Vagina (tissue), 2 donors: Measurements from ENCODE around the gene ENTREP1. TPM values are rescaled to one million over a fixed set of nuclear protein-coding genes. Genes with fewer than 3 reads are reported as not detected.

Experiments used
- DNase-seq, 2 donors: peaks; one replicate each; pipeline ENCODE4 v3.0.0-alpha.2; 2017; ENCODE audit errors: extremely low spot score in 2 of 2
- H3K27ac ChIP-seq: fragments of 200-600 bp; sonication (generic); one replicate; pipeline ENCODE4 v1.5.1; 2019
- H3K27me3 ChIP-seq: fragments of 200-600 bp; sonication (generic); one replicate; pipeline ENCODE4 v1.5.1; 2019
- H3K36me3 ChIP-seq, 2 donors: fragments of 200-600 bp; sonication (generic); one replicate each; pipeline ENCODE4 v1.5.1; 2017 to 2019
- H3K4me1 ChIP-seq: fragments of 200-600 bp; sonication (generic); one replicate; pipeline ENCODE4 v1.5.1; 2019
- H3K4me3 ChIP-seq, 2 donors: fragments of 200-600 bp; sonication (generic); 1 replicate in 1 of 2; 2 replicates in 1 of 2; pipeline ENCODE4 v1.5.1; 2016 to 2019
- H3K9me3 ChIP-seq: fragments of 200-600 bp; sonication (generic); one replicate; pipeline ENCODE4 v1.5.1; 2019
- POLR2A ChIP-seq, 2 donors: fragments of 450-650 bp; IDR thresholded peaks; one replicate each; pipeline ENCODE4 v1.6.1; 2017; ENCODE audit warnings: antibody characterized with exemption in 2 of 2, mild to moderate bottlenecking in 2 of 2, moderate library complexity in 2 of 2
- POLR2AphosphoS5 ChIP-seq, 2 donors: sonication (generic); formaldehyde crosslinking; IDR thresholded peaks; one replicate each; pipeline ENCODE4 v1.9.0; 2017; ENCODE audit warnings: antibody characterized with exemption in 2 of 2, mild to moderate bottlenecking in 2 of 2, low read depth in 1 of 2; ENCODE audit not compliant: insufficient read depth in 1 of 2
- intact Hi-C: fragments of 100-400 bp; cut with DNase I; formaldehyde crosslinking; loops from one replicate; pipeline ENCODE4 v1.15.1; 2023
- total RNA-seq: library from RNA; depleted of rRNA; stranded (reverse); fragments of >200 nt; gene quantifications from one replicate; pipeline ENCODE4 v1.2.3, GENCODE V29; 2016
- TF ChIP-seq, protein P1 (sequence below), 3 experiments: fragments of 450-650 bp in 2 of 3; fragments of 200-600 bp in 1 of 3; sonication (generic) in 1 of 3; IDR thresholded peaks; one replicate each; pipeline ENCODE4 v1.5.1; 2017 to 2019; ENCODE audit warnings: antibody characterized with exemption in 3 of 3, mild to moderate bottlenecking in 2 of 3, moderate library complexity in 2 of 3

The ENTREP1 gene
- total RNA-seq, 1 donor from 2014 or later, result 12.5 TPM

DNA sequence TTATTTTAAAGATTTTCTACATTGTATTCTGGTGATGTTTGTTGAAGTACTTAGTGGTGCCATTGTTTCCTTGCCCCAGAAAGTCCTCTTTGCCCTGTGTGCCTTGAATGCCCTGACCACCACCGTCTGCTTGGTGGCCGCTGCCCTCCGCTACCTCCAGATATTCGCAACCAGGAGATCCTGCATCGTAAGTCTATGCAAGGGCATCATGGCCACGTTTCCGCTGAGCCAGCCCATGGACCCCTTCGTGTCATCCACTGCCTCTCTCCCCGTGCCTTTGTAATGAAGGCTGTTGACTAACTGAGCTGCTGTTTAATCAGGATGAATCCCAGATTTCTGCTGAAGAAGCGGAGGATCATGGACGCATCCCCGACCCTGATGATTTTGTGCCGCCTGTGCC, 52.3 kb downstream of the ENTREP1 start:
- no peaks in the 10 kb centered on the region for H3K4me1 ChIP-seq
- no peak for DNase-seq

DNA sequence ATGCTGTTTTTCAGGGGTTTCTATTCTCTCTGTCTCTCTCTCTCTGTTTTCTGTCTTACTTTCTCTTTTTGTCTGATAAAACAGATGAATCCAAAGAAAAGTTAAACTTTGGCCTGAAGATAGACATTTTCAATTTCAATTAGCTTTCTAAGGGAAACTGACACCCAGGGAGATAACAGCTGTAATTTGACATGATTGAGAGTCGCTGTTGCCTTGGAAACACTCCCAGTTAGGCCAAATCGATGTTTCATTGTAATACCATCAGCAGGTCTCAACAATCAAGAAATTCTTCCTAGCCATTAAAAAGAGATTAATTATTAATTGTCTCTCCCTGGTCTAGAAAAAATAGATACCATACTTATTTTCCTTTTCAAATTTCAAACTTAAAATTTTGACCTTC, 53.0 kb downstream of the ENTREP1 start:
- intact Hi-C loops, result no loop called here

More for the DNA sequence above, 52.3 kb downstream of the ENTREP1 start:
- Histone ChIP-seq H3K27ac (no peak overlapping the region), H3K27me3 (no peaks in the 10 kb centered on the region), H3K4me3 (no peak overlapping the region), H3K9me3 (no peaks in the 10 kb centered on the region), H3K36me3 (no peaks in the 10 kb centered on the region)
- intact Hi-C loops, result no loop called here
- TF ChIP-seq POLR2AphosphoS5 (IDR thresholded peaks at IDR 0.05; ENCODE audit: insufficient read depth in 1 of 2, low read depth in 1 of 2) (no peak), POLR2A (IDR thresholded peaks at IDR 0.05) (no peak)
- TF ChIP-seq, protein P1, sequence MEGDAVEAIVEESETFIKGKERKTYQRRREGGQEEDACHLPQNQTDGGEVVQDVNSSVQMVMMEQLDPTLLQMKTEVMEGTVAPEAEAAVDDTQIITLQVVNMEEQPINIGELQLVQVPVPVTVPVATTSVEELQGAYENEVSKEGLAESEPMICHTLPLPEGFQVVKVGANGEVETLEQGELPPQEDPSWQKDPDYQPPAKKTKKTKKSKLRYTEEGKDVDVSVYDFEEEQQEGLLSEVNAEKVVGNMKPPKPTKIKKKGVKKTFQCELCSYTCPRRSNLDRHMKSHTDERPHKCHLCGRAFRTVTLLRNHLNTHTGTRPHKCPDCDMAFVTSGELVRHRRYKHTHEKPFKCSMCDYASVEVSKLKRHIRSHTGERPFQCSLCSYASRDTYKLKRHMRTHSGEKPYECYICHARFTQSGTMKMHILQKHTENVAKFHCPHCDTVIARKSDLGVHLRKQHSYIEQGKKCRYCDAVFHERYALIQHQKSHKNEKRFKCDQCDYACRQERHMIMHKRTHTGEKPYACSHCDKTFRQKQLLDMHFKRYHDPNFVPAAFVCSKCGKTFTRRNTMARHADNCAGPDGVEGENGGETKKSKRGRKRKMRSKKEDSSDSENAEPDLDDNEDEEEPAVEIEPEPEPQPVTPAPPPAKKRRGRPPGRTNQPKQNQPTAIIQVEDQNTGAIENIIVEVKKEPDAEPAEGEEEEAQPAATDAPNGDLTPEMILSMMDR (IDR thresholded peaks at IDR 0.05), result no peak

DNA sequence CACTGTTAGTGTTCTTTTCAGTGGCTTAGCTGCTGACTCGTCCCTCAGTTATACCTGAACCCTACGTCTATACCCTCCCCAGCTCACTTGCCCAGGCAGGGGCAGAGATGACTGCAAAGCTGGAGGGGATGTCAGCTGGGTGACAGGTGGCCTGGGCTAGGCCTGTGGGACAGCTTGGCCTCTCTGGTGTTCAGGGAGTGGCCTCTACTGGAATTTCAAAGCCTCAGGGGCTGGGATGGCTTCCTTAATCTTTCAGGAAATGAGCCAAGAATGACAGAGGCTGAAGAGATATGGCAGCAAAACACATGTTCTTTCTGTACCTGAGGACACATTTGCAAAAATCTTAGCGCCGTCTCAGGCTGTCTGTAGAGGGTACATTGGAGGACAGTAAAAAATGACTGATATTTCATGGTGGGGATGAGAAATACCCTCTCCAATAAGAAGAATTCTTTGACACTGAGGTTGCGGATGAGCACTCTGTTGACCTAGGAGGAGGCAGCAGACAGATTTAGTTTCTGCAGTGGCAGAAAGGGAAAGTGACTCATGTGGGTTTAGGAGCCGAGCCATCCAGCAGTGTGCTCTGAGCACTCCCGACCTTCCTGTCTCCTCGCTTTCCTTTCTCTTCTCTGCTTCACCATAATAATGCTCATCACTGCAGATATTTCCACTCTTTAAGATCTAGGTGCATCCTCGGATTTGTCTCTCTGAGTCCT, 54.4 kb downstream of the ENTREP1 start:
- Histone ChIP-seq H3K9me3 (no peaks in the 10 kb centered on the region), H3K4me3 (no peak overlapping the region), H3K36me3 (no peaks in the 10 kb centered on the region), H3K27ac (no peak overlapping the region), H3K4me1 (no peaks in the 10 kb centered on the region), H3K27me3 (no peaks in the 10 kb centered on the region)
- TF ChIP-seq POLR2A (IDR thresholded peaks at IDR 0.05), result no peak
- TF ChIP-seq, protein P1 (IDR thresholded peaks at IDR 0.05), result no peak
- TF ChIP-seq POLR2AphosphoS5 (IDR thresholded peaks at IDR 0.05; ENCODE audit: insufficient read depth in 1 of 2, low read depth in 1 of 2), result no peak
- DNase-seq, result no peak
- intact Hi-C loops, result no loop called here

More for the DNA sequence above, 53.0 kb downstream of the ENTREP1 start:
- no peak overlapping the region for H3K4me3 ChIP-seq
- H3K4me1 ChIP-seq, result no peaks in the 10 kb centered on the region
- no peak overlapping the region for H3K27ac ChIP-seq
- no peaks in the 10 kb centered on the region for H3K9me3 ChIP-seq
- H3K27me3 ChIP-seq, result no peaks in the 10 kb centered on the region
- H3K36me3 ChIP-seq, result no peaks in the 10 kb centered on the region
- DNase-seq, result no peak
- TF ChIP-seq, protein P1 (IDR thresholded peaks at IDR 0.05), result no peak
- no peak for TF ChIP-seq POLR2AphosphoS5 (IDR thresholded peaks at IDR 0.05; ENCODE audit: insufficient read depth in 1 of 2, low read depth in 1 of 2)
- no peak for TF ChIP-seq POLR2A (IDR thresholded peaks at IDR 0.05)

DNA sequence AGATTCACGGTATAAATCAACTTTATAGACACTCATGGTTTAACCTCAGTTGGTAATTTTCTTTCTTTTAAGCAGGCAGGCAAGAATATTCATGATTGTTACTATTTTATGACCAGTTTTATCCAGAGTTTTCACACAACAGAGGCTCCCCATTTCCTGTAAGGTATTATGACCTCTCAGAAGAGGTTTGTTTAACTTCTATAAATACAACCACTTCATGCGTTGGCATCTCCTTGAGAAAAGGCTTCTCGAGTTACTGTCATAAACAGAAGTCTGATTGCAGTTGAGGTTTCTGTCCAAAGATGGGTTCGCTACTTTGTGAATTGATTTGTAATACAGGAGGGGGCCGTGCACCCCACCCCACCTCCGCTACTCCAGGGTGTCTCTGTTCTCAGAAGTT, 55.3 kb downstream of the ENTREP1 start:
- no peaks in the 10 kb centered on the region for H3K9me3 ChIP-seq
- no peak overlapping the region for H3K27ac ChIP-seq
- TF ChIP-seq POLR2AphosphoS5 (IDR thresholded peaks at IDR 0.05; ENCODE audit: insufficient read depth in 1 of 2, low read depth in 1 of 2) (no peak), POLR2A (IDR thresholded peaks at IDR 0.05) (no peak)
- TF ChIP-seq, protein P1 (IDR thresholded peaks at IDR 0.05), result no peak
- H3K36me3 ChIP-seq, result no peaks in the 10 kb centered on the region
- no peaks in the 10 kb centered on the region for H3K27me3 ChIP-seq
- no peaks in the 10 kb centered on the region for H3K4me1 ChIP-seq
- no peak for DNase-seq
- intact Hi-C loops, result no loop called here
- H3K4me3 ChIP-seq, result no peak overlapping the region

GRCh38 chr9:69380811-69381210, 55.8 kb downstream of the ENTREP1 start:
- DNase-seq, result no peak
- H3K36me3 ChIP-seq, result no peaks in the 10 kb centered on the region
- H3K27me3 ChIP-seq, result no peaks in the 10 kb centered on the region
- TF ChIP-seq POLR2AphosphoS5 (IDR thresholded peaks at IDR 0.05; ENCODE audit: insufficient read depth in 1 of 2, low read depth in 1 of 2), result no peak
- TF ChIP-seq, protein P1 (IDR thresholded peaks at IDR 0.05), result no peak
- no peak for TF ChIP-seq POLR2A (IDR thresholded peaks at IDR 0.05)
- no peaks in the 10 kb centered on the region for H3K4me1 ChIP-seq
- H3K27ac ChIP-seq, result no peak overlapping the region
- no peak overlapping the region for H3K4me3 ChIP-seq
- intact Hi-C loops, result no loop called here
- H3K9me3 ChIP-seq, result no peaks in the 10 kb centered on the region
